Endothelial cell (in vitro differentiated cells): Measurements from ENCODE around the gene SPHK2. TPM values are rescaled to one million over a fixed set of nuclear protein-coding genes. Genes with fewer than 3 reads are reported as not detected.
A peak's percentile ranks its signal among the peaks of the same experiment; 100 is the strongest.

ENCODE experiments used
- DNase-seq: peaks from one replicate; pipeline ENCODE4 v3.0.0; 2021; ENCODE audit warnings: low spot score
- H3K27ac Mint-ChIP-seq: one replicate; pipeline ENCODE4 v1.8.0; 2021; ENCODE audit warnings: mixed read lengths, inconsistent platforms; ENCODE audit not compliant: unreplicated experiment
- H3K27me3 Mint-ChIP-seq: one replicate; pipeline ENCODE4 v1.8.0; 2021; ENCODE audit warnings: mild to moderate bottlenecking, moderate library complexity, mixed read lengths, inconsistent platforms; ENCODE audit not compliant: unreplicated experiment
- H3K36me3 Mint-ChIP-seq: one replicate; pipeline ENCODE4 v1.8.0; 2021; ENCODE audit warnings: mild to moderate bottlenecking, low read depth, mixed read lengths, inconsistent platforms; ENCODE audit not compliant: unreplicated experiment
- H3K4me1 Mint-ChIP-seq: one replicate; pipeline ENCODE4 v1.8.0; 2021; ENCODE audit warnings: mild to moderate bottlenecking, mixed read lengths, inconsistent platforms; ENCODE audit not compliant: unreplicated experiment
- H3K4me3 Mint-ChIP-seq: one replicate; pipeline ENCODE4 v1.8.0; 2021; ENCODE audit warnings: mild to moderate bottlenecking, mixed read lengths, inconsistent platforms; ENCODE audit not compliant: unreplicated experiment
- H3K9me3 Mint-ChIP-seq: one replicate; pipeline ENCODE4 v1.8.0; 2021; ENCODE audit warnings: mixed read lengths, inconsistent platforms; ENCODE audit not compliant: unreplicated experiment
- total RNA-seq: library from RNA; stranded (reverse); fragmentation: NEBNext Ultra II Directional; extraction: Animal tissue kit (Norgen Biotek cat#: 25700); gene quantifications from one replicate; pipeline ENCODE4 v1.2.1, GENCODE V29; 2021; ENCODE audit not compliant: unreplicated experiment
- TF ChIP-seq, protein P1 (sequence below): fragments of 200-600 bp; sonication (generic); IDR thresholded peaks from one replicate; pipeline ENCODE4 v1.5.0; 2021; ENCODE audit warnings: antibody characterized with exemption; ENCODE audit not compliant: unreplicated experiment

Gene SPHK2
- total RNA-seq, 1 donor from 2014 or later: 24.7 TPM

DNA sequence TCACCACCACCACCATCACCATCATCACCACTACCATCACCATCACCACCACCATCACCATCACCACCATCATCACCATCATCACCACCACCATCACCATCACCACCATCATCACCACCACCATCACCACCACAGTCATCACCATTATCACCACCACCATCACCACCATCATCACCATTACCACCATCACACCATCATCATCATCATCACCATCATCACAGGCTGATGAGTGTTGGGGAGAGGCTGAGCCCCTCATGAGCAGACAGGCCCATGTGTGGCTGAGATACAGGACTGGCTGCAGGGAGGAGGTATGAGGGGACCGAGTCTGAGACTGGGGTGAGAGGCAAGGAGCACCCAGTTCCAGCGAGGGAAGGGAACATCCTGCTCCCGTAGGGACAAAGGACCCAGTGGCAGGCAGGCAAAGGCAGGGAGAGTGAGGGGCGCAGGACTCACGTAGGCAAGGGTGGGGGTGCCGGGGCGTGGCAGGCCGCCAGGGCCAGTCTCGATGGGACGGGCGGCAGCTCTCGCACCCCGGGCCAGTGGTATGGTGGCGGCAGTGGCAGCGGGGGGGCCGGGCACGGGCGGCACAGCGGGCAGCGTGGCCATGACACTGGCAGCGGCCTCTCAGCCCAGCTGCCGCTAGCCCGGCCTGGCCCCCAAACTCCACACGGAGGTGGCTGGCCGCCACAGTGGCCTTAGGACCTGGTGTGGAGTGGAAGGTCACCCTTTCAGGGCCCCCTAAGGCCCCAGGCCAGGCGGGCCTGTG is 50.8 kb downstream of the SPHK2 start:
- TF ChIP-seq, protein P1, sequence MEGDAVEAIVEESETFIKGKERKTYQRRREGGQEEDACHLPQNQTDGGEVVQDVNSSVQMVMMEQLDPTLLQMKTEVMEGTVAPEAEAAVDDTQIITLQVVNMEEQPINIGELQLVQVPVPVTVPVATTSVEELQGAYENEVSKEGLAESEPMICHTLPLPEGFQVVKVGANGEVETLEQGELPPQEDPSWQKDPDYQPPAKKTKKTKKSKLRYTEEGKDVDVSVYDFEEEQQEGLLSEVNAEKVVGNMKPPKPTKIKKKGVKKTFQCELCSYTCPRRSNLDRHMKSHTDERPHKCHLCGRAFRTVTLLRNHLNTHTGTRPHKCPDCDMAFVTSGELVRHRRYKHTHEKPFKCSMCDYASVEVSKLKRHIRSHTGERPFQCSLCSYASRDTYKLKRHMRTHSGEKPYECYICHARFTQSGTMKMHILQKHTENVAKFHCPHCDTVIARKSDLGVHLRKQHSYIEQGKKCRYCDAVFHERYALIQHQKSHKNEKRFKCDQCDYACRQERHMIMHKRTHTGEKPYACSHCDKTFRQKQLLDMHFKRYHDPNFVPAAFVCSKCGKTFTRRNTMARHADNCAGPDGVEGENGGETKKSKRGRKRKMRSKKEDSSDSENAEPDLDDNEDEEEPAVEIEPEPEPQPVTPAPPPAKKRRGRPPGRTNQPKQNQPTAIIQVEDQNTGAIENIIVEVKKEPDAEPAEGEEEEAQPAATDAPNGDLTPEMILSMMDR: no peak
- no peak for DNase-seq
- no peak overlapping the region for H3K27ac Mint-ChIP-seq
- peaks cover 5% of the 10 kb centered on the region for H3K36me3 Mint-ChIP-seq
- no peaks in the 10 kb centered on the region for H3K9me3 Mint-ChIP-seq
- H3K4me1 Mint-ChIP-seq: peaks cover 4% of the 10 kb centered on the region
- peaks cover 16% of the 10 kb centered on the region for H3K27me3 Mint-ChIP-seq
- H3K4me3 Mint-ChIP-seq: peak overlapping the region; percentile 74

DNA sequence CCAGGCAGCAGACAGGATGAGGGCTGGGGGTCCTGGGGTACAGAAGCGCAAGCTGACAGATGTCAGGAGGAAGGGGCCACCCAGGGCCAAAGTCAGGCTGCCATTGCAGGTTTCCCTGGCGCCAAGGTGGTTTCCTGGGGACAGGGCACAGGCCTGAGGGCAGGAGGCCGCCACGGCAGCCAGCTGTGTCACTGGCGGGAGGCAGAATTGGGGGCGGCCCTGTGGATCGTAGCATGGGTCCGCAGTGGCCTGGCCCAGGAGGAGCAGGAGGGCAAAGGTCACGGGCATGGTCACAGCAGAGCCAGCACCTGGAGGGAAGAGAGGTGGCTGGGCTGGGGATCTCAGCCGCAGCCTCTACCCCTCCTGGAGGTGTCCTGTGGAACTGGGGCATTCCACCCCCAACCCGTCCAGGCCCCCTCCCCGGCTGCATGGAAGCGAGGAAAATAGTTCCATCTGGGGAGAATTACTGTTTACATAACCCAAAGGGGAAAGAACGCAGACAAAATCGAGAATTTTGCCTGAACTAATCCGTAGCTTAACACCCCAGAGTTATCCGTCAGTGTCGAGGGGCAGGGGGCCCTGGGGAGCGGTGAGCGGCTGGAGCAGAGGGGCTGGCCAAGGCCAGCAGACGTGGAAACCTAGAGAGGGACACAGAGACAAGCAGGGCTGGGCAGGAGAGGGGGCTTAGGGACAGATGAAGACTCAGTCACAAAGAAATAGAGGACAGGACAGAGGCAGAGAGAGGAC is 51.6 kb downstream of the SPHK2 start:
- no peak for DNase-seq
- H3K36me3 Mint-ChIP-seq: peaks cover 5% of the 10 kb centered on the region
- no peak overlapping the region for H3K4me3 Mint-ChIP-seq
- H3K9me3 Mint-ChIP-seq: no peaks in the 10 kb centered on the region
- H3K4me1 Mint-ChIP-seq: peaks cover 4% of the 10 kb centered on the region
- TF ChIP-seq, protein P1: no peak
- H3K27ac Mint-ChIP-seq: no peak overlapping the region
- peaks cover 14% of the 10 kb centered on the region for H3K27me3 Mint-ChIP-seq

DNA sequence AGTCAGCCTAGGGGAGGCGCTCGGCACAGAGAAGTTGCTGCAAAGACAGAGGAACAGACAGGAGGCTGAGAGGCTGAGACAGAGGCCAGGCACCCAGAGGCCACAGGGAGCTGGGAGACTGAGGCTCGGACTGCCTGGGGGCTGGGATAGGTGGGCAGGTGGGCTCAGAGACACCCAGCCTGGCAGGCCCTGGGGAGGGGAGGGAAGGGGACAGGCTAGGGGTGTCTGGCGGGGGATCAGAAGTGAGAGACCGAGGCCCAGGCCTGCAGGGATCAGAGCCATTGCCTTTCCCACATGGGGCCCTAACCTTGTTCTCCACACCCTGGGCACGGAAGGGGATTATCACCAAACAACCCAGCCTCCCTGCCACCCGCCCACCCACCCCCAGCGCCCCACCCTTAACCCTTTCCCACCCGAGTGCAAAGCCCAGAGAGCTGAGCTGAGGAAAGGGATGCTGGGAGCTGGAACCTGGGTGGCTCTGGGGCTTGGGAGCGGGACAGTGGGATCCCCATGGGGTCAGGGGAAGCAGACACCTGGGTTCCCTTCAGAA is 52.2 kb downstream of the SPHK2 start:
- Mint-ChIP-seq H3K36me3 (peaks cover 5% of the 10 kb centered on the region), H3K4me3 (no peak overlapping the region), H3K27me3 (peaks cover 14% of the 10 kb centered on the region), H3K9me3 (no peaks in the 10 kb centered on the region), H3K27ac (no peak overlapping the region), H3K4me1 (peaks cover 4% of the 10 kb centered on the region)
- DNase-seq: no peak
- TF ChIP-seq, protein P1: no peak

DNA sequence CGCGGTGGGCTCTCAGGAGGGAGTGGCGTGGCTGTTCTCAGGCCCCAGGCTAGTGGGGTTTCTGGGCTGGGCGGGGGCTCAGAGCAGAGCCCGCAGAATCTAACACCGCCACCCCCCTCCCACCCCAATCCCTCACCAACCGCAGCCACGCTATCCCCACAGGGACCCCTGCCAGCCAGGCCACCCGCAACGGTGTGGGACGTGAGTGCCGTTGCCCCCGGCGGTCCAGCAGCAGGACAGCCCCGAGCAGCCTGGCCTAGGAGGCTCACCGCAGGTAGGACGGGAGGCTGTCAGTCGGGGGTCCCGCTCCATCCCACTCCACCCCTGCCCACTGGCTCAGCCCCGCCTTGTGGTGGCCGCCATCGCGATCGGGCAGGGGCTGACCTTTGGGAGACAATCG is 53.7 kb downstream of the SPHK2 start, which contains the start of gene NTN5:
NTN5 (minus strand) TSS at position 24 of the 400 bp plus-strand sequence. CDS start 2,031 bp downstream, outside the sequence.
- Mint-ChIP-seq H3K27me3 (peaks cover 14% of the 10 kb centered on the region), H3K4me1 (peaks cover 4% of the 10 kb centered on the region), H3K4me3 (no peak within 1 kb of the TSS), H3K27ac (no peak within 1 kb of the TSS), H3K36me3 (peaks cover 5% of the 10 kb centered on the region), H3K9me3 (no peaks in the 10 kb centered on the region)
- TF ChIP-seq, protein P1: no peak
- no peak for DNase-seq
